ENCODE results near the gene KRT5. TPM values are rescaled to one million over a fixed set of nuclear protein-coding genes. Genes with fewer than 3 reads are reported as not detected.

KRT5 gene
- total RNA-seq (not detected), total RNA-seq (0 to 0.30 (median 0) reads per million in 29 experiments)
- not detected for total RNA-seq (2013)

DNA sequence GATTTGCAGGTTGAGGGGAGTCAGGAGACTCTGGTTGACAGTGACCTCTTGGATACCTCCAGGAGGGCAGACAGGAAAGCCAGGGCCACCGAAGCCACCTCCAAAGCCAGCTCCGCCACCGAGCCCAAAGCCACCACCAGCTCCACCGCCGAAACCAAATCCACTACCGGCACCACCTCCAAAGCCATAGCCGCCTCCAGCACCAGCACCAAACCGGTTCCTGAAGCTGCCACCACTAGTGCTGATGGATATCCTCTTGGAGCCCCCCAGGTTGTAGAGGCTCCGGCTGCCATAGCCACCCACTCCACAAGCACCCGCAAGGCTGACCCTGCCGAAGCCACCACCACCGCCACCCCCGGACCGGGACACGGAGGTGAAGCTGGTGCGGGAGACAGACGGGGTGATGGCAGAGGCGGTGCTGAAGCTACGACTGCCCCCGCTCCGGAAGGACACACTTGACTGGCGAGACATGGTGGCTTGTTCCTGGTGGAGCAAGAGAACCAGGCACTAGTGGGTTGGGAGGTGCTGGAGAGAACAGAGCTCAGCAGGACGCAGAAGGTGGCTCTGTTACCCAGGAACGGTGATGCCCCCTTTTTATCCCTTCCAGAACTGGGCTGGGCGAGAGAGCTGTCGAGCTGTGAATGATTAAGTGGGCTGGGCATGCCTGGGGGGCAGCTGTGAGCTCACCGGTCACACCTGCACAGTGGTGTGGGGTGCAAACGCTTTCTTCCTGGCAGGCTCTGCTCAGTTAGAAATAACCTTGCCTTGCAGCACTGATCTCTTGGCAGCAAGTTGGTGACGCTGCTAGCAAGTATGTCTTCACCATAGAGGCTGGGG lies at the start of gene KRT5:
Gene KRT5, minus strand, starts transcription at position 569 of the 837 bp plus-strand sequence. Its CDS starts 98 bp downstream, at position 471.
- no peaks in the 10 kb centered on the region for H3K36me3 ChIP-seq (ENCODE audit: control insufficient read depth in 2 of 2, extremely low read depth in 1 of 2, insufficient read depth in 1 of 2, low read length in 1 of 2)
- no peaks in the 10 kb centered on the region for H3K4me1 Mint-ChIP-seq

DNA sequence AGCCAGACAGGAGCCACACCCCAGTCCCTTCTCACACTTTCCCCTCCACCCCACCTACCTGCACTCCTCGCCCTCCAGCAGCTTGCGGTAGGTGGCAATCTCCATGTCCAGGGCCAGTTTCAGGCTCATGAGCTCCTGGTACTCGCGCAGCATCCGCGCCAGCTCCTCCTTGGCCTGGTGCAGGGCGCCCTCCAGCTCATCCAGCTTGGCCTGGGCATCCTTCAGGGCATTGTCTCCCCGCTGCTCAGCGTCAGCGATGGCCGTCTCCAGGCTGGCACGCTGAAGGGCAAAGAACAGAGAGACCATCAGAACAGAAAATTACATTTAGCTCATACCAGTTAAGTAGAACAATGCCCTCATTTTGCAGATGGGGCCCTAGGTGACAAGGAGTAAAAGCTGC lies 47.9 kb upstream of the KRT5 start:
- no peaks in the 10 kb centered on the region for H3K36me3 Mint-ChIP-seq
- ATAC-seq (replicated peaks in 1 of 4) (no peak), DNase-seq (no peak)
- Histone ChIP-seq H3K4me3 (ENCODE audit: control insufficient read depth in 1 of 2, extremely low read depth in 1 of 2, low read length in 1 of 2) (no peak overlapping the region), H3K27ac (ENCODE audit: low read length) (no peak overlapping the region), H3K9me3 (no peaks in the 10 kb centered on the region), H3K36me3 (ENCODE audit: control insufficient read depth in 2 of 2, extremely low read depth in 1 of 2, insufficient read depth in 1 of 2, low read length in 1 of 2) (no peaks in the 10 kb centered on the region), H3K27me3 (replicated peaks in 1 of 2; ENCODE audit: control insufficient read depth in 2 of 2, extremely low read depth in 1 of 2, insufficient read depth in 2 of 2, low read length in 1 of 2) (peaks cover 0 to 31% of the 10 kb centered on the region in 2 experiments), H3K4me1 (ENCODE audit: control insufficient read depth in 1 of 2, extremely low read depth in 1 of 2, insufficient read depth in 2 of 2, low read length in 2 of 2) (peaks cover 0 to 46% of the 10 kb centered on the region in 2 experiments)
- H3K27me3 Mint-ChIP-seq: peaks cover 12 to 26% of the 10 kb centered on the region in 2 donors
- CTCF ChIA-PET: no interaction called here
- 89% methylated on average over 12 of the region's 12 CpGs for WGBS (ENCODE audit: insufficient coverage)
- peaks cover 0 to 10% (median 8%) of the 10 kb centered on the region in 3 donors for H3K4me1 Mint-ChIP-seq
- H3K4me3 Mint-ChIP-seq: no peak overlapping the region
- no peaks in the 10 kb centered on the region for H3K9me3 Mint-ChIP-seq
- no peak overlapping the region for H3K27ac Mint-ChIP-seq
- POLR2A ChIA-PET: no interaction called here

More for the DNA sequence above, at the start of gene KRT5:
- Histone ChIP-seq H3K27ac (ENCODE audit: low read length) (no peak within 1 kb of the TSS), H3K4me1 (ENCODE audit: control insufficient read depth in 1 of 2, extremely low read depth in 1 of 2, insufficient read depth in 2 of 2, low read length in 2 of 2) (no peaks in the 10 kb centered on the region), H3K27me3 (replicated peaks in 1 of 2; ENCODE audit: control insufficient read depth in 2 of 2, extremely low read depth in 1 of 2, insufficient read depth in 2 of 2, low read length in 1 of 2) (peaks cover 0 to 23% of the 10 kb centered on the region in 2 experiments), H3K4me3 (ENCODE audit: control insufficient read depth in 1 of 2, extremely low read depth in 1 of 2, low read length in 1 of 2) (no peak within 1 kb of the TSS), H3K9me3 (no peaks in the 10 kb centered on the region)
- no peak for DNase-seq
- no peak for ATAC-seq (replicated peaks in 1 of 4)
- Mint-ChIP-seq H3K36me3 (no peaks in the 10 kb centered on the region), H3K27me3 (peaks cover 4% of the 10 kb centered on the region in 2 donors), H3K4me3 (no peak within 1 kb of the TSS), H3K27ac (no peak within 1 kb of the TSS), H3K9me3 (no peaks in the 10 kb centered on the region)
- 87% methylated on average over 24 of the region's 29 CpGs for WGBS (ENCODE audit: insufficient coverage)
- POLR2A ChIA-PET: no interaction called here
- CTCF ChIA-PET: no interaction called here

GRCh38 chr12:52566847-52567291 lies 46.7 kb upstream of the KRT5 start:
- Mint-ChIP-seq H3K9me3 (no peaks in the 10 kb centered on the region), H3K36me3 (no peaks in the 10 kb centered on the region), H3K27ac (peak overlapping the region in 1 of 2 donors; percentile 59), H3K4me3 (peak overlapping the region in 1 of 3 donors; percentile 21), H3K27me3 (peaks cover 7 to 24% of the 10 kb centered on the region in 2 donors), H3K4me1 (peaks cover 0 to 10% (median 0%) of the 10 kb centered on the region in 3 donors)
- Histone ChIP-seq H3K36me3 (ENCODE audit: control insufficient read depth in 2 of 2, extremely low read depth in 1 of 2, insufficient read depth in 1 of 2, low read length in 1 of 2) (no peaks in the 10 kb centered on the region), H3K4me1 (ENCODE audit: control insufficient read depth in 1 of 2, extremely low read depth in 1 of 2, insufficient read depth in 2 of 2, low read length in 2 of 2) (peaks cover 0 to 46% of the 10 kb centered on the region in 2 experiments), H3K27ac (ENCODE audit: low read length) (peak overlapping the region; percentile 84), H3K4me3 (ENCODE audit: control insufficient read depth in 1 of 2, extremely low read depth in 1 of 2, low read length in 1 of 2) (no peak overlapping the region), H3K9me3 (no peaks in the 10 kb centered on the region), H3K27me3 (replicated peaks in 1 of 2; ENCODE audit: control insufficient read depth in 2 of 2, extremely low read depth in 1 of 2, insufficient read depth in 2 of 2, low read length in 1 of 2) (peaks cover 0 to 27% of the 10 kb centered on the region in 2 experiments)
- 63% methylated on average over 4 of the region's 8 CpGs for WGBS (ENCODE audit: insufficient coverage)
- CTCF ChIA-PET: interaction anchor here in 1 of 2 donors (0.6 to 0.8 kb wide), 2 partner anchors 44 to 75 kb away, joined by 3 to 4 read pairs; no protein-coding TSS in a partner anchor
- peak in 32 of 35 experiments; percentile 14 to 83 (median 63) for DNase-seq
- POLR2A ChIA-PET: no interaction called here
- peak in 2 of 4 experiments; percentile 76 to 82 for ATAC-seq (replicated peaks in 1 of 4)

- H3K27ac ChIP-seq (ENCODE audit: low read length): no peak overlapping the region
- POLR2A ChIA-PET: no interaction called here
- no peaks in the 10 kb centered on the region for H3K9me3 ChIP-seq
- CTCF ChIA-PET: interaction anchor here in 1 of 2 donors (0.5 kb wide), 1 partner anchor 264 kb away, joined by 4 read pairs; no protein-coding TSS in a partner anchor
- no peak overlapping the region for H3K27ac Mint-ChIP-seq
- H3K4me1 Mint-ChIP-seq: peaks cover 0 to 14% (median 0%) of the 10 kb centered on the region in 3 donors
- no peaks in the 10 kb centered on the region for H3K36me3 Mint-ChIP-seq
- peaks cover 0 to 50% of the 10 kb centered on the region in 2 experiments for H3K4me1 ChIP-seq (ENCODE audit: control insufficient read depth in 1 of 2, extremely low read depth in 1 of 2, insufficient read depth in 2 of 2, low read length in 2 of 2)
- no CpG with 5 or more reads among the region's 1 CpG for WGBS (ENCODE audit: insufficient coverage)
- H3K27me3 Mint-ChIP-seq: peaks cover 13 to 28% of the 10 kb centered on the region in 2 donors
- DNase-seq (no peak), ATAC-seq (replicated peaks in 1 of 4) (no peak)
- no peak overlapping the region for H3K4me3 Mint-ChIP-seq
- H3K4me3 ChIP-seq (ENCODE audit: control insufficient read depth in 1 of 2, extremely low read depth in 1 of 2, low read length in 1 of 2): no peak overlapping the region
- no peaks in the 10 kb centered on the region for H3K36me3 ChIP-seq (ENCODE audit: control insufficient read depth in 2 of 2, extremely low read depth in 1 of 2, insufficient read depth in 1 of 2, low read length in 1 of 2)
- H3K9me3 Mint-ChIP-seq: no peaks in the 10 kb centered on the region
- peaks cover 0 to 13% of the 10 kb centered on the region in 2 experiments for H3K27me3 ChIP-seq (replicated peaks in 1 of 2; ENCODE audit: control insufficient read depth in 2 of 2, extremely low read depth in 1 of 2, insufficient read depth in 2 of 2, low read length in 1 of 2)
These were observed 44.4 kb upstream of the KRT5 start for GRCh38 chr12:52564582-52564981.

DNA sequence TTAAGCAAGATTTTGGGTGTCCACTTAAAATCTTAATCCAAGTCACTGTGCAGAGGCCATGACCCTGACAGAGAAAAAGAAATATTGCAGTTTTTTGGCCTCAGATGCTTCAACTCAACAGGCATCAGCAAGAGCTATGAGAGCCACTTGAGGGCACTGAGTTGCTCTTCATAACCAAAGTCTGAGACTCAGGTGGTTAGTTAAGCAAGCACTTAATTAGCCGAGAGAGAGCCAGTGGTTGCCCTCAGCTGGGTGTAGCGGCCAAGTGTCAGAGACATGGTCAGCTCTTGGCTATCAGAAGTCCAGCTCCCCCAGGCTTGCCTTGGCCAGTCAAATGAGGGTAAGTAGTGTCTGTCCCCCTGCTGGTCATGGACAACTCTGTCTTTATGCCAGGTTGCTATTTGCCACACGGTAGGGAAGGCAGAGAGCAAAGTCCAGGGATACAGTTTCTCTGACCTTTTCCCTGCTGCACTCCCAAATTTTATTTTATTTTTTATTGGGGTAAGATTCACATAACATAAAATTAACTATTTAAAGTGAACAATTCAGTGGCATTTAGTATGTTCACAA lies 41.8 kb upstream of the KRT5 start:
- Histone ChIP-seq H3K4me3 (ENCODE audit: control insufficient read depth in 1 of 2, extremely low read depth in 1 of 2, low read length in 1 of 2) (no peak overlapping the region), H3K9me3 (no peaks in the 10 kb centered on the region), H3K4me1 (ENCODE audit: control insufficient read depth in 1 of 2, extremely low read depth in 1 of 2, insufficient read depth in 2 of 2, low read length in 2 of 2) (peaks cover 0 to 49% of the 10 kb centered on the region in 2 experiments), H3K36me3 (ENCODE audit: control insufficient read depth in 2 of 2, extremely low read depth in 1 of 2, insufficient read depth in 1 of 2, low read length in 1 of 2) (no peaks in the 10 kb centered on the region), H3K27me3 (replicated peaks in 1 of 2; ENCODE audit: control insufficient read depth in 2 of 2, extremely low read depth in 1 of 2, insufficient read depth in 2 of 2, low read length in 1 of 2) (peaks cover 0 to 11% of the 10 kb centered on the region in 2 experiments), H3K27ac (ENCODE audit: low read length) (no peak overlapping the region)
- H3K36me3 Mint-ChIP-seq: no peaks in the 10 kb centered on the region
- peaks cover 0 to 24% (median 5%) of the 10 kb centered on the region in 3 donors for H3K4me1 Mint-ChIP-seq
- POLR2A ChIA-PET: no interaction called here
- no peaks in the 10 kb centered on the region for H3K9me3 Mint-ChIP-seq
- CTCF ChIA-PET: no interaction called here
- H3K27me3 Mint-ChIP-seq: peaks cover 20 to 27% of the 10 kb centered on the region in 2 donors
- DNase-seq (no peak), ATAC-seq (replicated peaks in 1 of 4) (no peak)
- H3K4me3 Mint-ChIP-seq: no peak overlapping the region
- WGBS (ENCODE audit: insufficient coverage): 86% methylated on average over 2 of the region's 3 CpGs
- H3K27ac Mint-ChIP-seq: no peak overlapping the region

DNA sequence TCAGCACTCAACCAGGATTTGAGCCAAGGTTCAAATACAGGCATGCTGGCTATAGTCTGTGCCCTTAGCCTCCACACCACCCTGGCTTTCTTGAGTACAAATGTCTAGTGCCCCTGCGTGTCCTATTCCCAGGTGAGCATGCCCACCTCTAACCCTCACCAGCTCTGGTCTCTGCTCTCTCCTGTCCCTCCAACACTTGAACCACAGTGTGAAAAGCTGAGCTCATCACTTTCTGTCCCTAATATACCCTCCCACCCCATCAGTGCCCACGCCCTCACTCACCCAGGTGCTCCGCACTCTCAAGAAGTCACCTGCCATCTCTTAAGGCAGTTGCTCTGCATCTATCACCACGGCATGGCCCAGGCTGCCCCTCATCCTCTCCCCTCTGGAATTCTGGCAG lies 39.8 kb upstream of the KRT5 start:
- Mint-ChIP-seq H3K4me3 (no peak overlapping the region), H3K27ac (peak overlapping the region in 1 of 2 donors; percentile 39), H3K36me3 (no peaks in the 10 kb centered on the region), H3K4me1 (peaks cover 5 to 35% (median 9%) of the 10 kb centered on the region in 3 donors), H3K27me3 (peaks cover 19 to 20% of the 10 kb centered on the region in 2 donors), H3K9me3 (no peaks in the 10 kb centered on the region)
- Histone ChIP-seq H3K27ac (ENCODE audit: low read length) (no peak overlapping the region), H3K9me3 (no peaks in the 10 kb centered on the region), H3K27me3 (replicated peaks in 1 of 2; ENCODE audit: control insufficient read depth in 2 of 2, extremely low read depth in 1 of 2, insufficient read depth in 2 of 2, low read length in 1 of 2) (peaks cover 0 to 7% of the 10 kb centered on the region in 2 experiments), H3K4me3 (ENCODE audit: control insufficient read depth in 1 of 2, extremely low read depth in 1 of 2, low read length in 1 of 2) (no peak overlapping the region), H3K36me3 (ENCODE audit: control insufficient read depth in 2 of 2, extremely low read depth in 1 of 2, insufficient read depth in 1 of 2, low read length in 1 of 2) (no peaks in the 10 kb centered on the region), H3K4me1 (ENCODE audit: control insufficient read depth in 1 of 2, extremely low read depth in 1 of 2, insufficient read depth in 2 of 2, low read length in 2 of 2) (peaks cover 0 to 57% of the 10 kb centered on the region in 2 experiments)
- ChIA-PET CTCF (interaction anchor here (0.6 to 1.1 kb wide), 2 partner anchors 20 to 405 kb away, joined by 3 to 8 read pairs; no protein-coding TSS in a partner anchor), POLR2A (no interaction called here)
- WGBS (ENCODE audit: insufficient coverage): 63% methylated on average over 4 of the region's 4 CpGs
- ATAC-seq (replicated peaks in 1 of 4): no peak
- DNase-seq: peak in 1 of 35 experiments; percentile 15

Data from T-cell (primary cell).